NCI-H1105 (cell line): ENCODE results near the gene DARS2.
A peak's percentile ranks its signal among the peaks of the same experiment; 100 is the strongest.
"Not testable (repeated sequence)": the region's sequence is repeated elsewhere in the genome, so short reads cannot be mapped to it uniquely, and the experiment has no call there.

Experiments used
- DNase-seq: peaks from one replicate; lab custom pipeline; 2025; lab: John Stamatoyannopoulos, UW

DARS2 gene

DNA sequence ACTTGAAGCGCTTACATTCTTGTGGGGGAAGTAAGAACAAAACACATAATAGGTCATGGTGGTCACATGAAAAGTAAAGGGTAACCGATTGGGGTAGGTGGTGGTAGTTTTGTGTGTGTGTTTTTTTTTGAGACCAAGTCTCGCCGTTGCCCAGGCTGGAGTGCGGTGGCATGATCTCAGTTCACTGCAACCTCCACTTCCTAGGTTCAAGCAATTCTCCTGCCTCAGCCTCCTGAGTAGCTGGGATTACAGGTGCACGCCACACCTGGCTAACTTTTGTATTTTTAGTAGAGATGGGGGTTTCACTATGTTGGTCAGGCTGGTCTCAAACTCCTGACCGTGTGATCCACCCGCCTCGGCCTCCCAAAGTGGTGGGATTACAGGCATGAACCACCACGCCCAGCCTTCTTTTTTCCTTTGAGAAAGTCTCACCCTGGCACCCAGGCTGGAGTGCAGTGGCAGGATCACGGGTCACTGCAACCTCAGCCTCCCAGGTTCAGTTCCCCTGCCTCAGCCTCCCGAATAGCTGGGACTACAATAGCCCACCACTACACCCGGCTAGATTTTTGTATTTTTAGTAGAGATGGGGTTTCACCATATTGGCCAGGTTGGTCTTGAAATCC is 37.8 kb downstream of the DARS2 start:
- not testable (repeated sequence) for DNase-seq

DNA sequence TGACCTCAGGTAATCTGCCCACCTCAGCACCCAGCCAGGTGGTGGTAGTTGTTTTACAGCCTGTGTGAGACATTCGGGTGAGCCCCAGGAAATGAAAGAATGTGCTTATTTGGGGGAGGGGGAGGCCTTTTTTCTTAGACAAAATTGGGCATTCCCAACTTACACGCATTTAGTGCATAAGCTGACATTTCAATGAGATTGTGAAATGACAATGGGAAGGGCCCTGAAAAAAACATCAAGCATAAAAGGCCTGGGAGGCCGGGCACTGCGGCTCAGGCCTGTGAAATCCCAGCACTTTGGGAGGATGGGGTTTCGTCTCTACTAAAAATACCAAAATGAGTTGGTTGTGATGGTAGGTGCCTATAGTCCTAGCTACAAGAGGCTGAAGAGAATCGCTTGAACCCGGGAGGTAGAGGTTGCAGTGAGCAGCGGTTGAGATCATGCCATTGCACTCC is 38.3 kb downstream of the DARS2 start:
- DNase-seq: no peak

DNA sequence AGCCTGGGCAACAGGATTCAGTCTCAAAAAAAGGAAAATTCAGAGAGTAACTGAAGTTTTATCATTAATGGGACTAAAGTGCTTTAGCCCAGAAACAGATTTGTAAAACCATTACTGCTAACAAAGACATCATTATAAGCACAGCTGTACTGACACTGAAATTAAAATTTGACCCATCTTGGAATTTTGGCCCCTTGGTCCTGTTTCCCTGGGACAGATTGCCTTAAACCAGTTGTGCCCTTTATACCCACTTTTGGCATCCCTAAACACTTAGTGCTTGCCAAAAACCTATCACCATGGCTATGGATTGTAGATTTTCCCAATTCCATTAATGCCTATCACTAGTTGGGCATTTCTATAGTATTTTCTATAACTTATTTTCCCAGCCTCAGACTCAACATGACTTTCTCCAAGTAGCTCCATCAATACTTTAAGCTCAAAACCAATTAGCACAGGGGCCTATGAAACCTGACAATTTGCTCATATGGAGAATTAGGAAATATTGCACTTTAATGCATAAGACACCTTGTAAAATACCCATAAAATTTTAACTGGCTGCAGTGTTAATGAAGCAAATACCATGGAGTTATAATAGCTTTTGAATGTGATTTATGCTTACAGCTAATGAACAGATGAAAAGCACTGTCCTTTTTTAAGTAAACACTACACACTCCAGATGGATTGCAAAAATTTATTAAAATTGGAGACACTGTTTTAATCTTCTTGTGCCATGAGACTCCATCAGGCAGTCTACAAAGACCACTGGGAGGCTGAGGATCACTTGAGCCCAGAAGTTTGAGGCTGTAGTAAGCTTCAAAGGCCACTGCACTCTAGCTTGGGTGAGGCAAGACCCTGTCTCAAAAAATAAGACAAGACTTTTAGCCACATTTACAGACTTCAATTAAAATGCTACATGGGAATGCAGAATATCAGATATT is 39.0 kb downstream of the DARS2 start:
- DNase-seq: no peak

DNA sequence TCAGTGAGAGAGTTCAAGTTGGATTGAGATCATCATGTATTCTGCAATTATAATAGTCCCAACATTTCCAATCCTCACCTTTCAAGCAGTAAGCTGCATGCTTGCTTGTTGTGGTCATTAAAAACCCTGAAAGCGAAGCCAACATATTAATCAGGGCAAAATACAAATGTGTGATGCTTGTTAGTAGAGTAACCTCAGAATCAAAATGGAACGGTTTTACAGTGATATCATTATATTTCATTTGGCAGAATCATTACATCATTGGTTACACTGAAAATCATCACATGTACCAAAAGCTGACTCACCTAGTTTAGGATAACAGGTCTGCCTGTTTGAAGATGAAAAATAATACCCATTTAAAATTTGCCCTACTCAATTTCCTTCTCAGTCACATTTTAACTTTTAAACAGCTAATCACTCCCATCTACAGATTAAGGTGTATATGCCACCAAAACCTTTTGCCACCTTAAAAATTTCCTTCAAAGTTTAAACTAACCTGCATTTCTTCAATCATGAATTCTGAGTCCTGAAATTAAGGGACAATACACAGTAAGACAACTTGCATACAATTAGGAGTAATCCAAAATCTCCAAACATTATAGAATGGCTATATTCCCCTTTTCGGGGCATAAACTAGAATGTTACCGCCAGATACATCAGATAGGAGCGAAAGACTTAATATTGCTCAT is 39.9 kb downstream of the DARS2 start:
- DNase-seq: no peak

DNA sequence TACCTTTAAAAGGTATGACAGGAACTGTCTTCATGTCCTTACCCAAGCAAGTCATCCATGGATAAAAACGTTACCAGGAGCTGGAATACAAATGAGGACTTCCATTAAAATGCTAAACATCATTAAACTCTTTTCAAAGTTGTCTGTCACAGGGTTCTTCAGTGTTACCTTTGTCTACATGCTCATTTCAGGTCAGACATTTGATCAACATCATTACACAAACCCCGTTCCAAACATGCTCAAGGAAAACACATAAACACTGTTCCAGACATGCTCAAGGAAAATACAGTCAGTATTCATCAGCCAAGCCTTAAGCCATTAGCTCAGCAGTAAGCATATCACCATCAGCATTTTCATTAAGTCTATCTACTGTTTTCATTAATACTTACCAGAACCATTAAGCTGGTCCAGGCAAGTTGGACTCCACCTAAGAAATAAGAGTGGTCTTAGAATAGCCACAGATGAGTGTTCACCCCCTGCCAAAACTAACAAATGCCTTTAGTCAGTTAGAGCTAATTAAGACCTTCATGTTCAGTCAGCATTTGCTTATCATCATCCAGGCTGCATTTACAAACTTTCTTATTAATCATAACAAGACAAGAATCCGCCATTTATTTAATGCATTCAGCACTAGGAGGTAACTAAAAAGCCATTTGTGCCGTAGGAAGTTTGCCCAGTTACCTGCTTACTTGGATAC is 41.1 kb downstream of the DARS2 start:
- no peak for DNase-seq

DNA sequence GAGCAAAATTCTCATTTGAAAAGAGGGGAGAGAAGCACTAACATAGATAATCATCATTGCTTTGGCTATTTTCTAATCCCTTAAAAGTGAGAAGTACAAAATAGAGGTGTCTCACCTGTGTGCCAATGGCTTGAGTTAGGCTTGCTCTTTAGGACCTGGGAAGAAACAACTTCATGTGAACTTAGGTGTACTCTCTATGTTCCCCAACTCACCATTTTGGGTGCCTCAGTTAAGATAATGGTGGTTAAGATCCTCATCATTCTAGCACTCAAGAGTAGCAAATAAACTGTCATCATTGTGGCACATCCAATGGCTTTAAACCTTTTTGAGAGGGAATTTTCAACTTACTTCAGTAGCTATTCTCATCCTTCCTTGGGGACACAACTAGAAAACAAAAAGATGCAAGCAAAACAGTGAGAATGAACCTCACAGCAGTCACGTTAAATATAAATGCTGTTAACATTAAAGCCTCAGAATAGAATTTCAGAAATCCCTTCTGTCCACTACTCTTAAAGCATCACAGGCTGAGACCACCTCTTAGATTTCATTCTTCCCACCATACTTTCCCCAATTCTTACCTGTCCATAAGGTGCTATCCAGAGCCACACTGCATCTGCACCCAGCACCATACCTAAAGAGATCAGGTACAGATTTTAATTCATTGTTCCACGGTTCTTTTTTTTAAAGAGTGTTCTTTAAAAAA is 42.1 kb downstream of the DARS2 start:
- DNase-seq: no peak

DNA sequence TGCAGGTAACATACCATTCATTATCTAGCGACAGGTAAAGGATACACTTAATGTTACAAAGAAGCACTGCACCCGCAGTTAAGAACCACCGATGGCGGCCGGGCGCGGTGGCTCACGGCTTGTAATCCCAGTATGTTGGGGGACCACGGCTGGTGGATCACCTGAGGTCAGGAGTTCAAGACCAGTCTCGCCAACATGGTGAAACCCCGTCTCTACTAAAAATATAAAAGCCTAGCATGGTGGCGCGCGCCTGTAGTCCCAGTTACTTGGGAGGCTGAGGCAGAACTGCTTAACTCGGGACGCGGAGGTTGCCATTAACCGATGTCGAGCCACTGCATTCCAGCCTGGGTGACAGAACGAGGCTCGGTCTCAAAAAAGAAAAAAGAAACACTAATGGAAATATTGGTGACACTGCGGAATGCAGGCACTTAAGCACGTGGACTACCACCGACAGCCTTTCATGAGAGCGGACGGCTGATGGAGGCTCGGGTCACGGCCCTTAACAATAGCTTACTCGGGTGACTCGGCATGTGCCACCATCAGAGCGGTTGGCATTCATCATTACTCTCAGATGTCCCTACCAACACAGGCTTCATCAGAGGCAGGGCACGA is 42.8 kb downstream of the DARS2 start:
- peak; percentile 40 for DNase-seq

DNA sequence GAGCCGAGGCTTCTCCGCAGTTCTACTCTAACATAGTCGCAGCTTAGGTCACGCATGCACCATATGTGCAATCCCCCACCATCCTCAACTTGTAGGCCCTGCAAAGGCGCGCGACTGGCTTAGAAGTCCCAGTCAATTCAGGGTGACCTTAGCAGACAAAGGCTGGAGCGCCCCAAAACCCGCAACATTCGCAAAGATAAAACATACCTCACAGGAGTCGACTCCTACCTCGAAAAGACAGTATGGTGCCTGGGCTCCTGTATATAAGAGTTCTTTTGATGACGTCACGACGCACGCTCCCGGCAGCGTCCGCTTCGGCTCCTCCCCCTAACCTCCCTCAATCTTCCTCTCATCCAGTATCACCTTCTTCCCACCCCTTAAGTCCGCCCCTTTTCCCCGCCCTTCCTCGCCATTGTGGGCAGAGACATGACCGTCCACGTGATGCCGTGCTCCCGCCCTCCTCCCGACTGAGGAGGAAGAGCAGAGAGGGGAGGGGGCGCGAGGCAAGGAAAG is 43.3 kb downstream of the DARS2 start, which contains the start of gene GAS5:
Gene GAS5, minus strand, starts transcription at position 237 of the 513 bp plus-strand sequence.
- peak; percentile 99 for DNase-seq

DNA sequence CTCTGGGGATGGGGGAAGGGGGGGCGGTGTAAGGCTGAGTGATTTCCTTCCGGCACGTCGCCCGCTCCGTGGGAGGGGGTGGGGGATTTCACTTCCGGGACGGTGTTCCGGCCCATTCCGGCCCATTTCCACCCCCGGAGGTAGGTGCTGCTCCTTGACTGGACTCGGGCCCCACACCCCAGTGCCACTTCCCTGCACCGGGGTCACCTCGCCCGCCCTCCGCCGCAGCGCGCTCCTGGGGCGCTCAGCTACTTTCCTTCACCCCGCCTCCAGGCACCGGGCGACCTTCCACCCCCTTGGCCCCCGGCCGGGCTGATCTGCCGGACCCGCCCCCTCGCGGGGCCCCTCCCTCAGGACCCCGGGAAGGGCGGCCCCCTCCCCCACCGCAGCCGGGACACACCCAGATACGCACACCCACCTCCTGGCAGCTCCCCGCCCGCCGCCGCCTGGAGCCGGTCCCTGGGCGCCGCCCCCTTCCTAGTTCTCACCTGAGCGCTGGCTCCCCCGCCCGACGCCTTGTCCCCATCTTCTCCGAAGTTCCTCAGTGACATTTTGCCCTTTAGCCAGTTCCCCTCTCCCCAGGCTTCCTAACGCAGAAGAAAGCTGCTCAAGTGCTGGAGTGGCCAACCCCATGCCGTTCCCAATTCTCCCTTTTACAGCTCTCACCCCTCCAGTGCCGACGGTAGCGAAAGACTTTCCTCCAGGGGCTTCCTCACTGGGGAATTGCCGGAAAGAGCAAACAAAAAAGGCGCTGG is 44.0 kb downstream of the DARS2 start, which contains the start of gene ZBTB37:
Gene ZBTB37, plus strand, starts transcription at position 115 of the 755 bp plus-strand sequence. CDS start 1,846 bp downstream, outside the sequence.
- DNase-seq: peak; percentile 93

DNA sequence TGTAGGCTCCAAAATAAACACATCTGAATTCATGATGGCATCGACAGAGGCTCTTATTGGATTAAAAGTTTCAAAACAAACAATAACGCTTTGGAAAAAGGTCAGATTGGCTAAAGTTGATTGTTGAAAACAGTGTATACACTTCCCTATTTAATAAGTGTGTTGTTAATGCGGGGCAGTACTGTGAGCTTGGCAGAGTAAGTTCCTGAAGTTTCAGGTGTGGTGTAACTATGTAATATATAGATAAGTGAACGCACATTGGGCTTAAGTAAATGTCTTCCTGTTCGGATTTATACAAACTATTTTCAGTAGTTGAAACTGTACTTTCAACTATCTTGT is 44.5 kb downstream of the DARS2 start:
- DNase-seq: no peak

DNA sequence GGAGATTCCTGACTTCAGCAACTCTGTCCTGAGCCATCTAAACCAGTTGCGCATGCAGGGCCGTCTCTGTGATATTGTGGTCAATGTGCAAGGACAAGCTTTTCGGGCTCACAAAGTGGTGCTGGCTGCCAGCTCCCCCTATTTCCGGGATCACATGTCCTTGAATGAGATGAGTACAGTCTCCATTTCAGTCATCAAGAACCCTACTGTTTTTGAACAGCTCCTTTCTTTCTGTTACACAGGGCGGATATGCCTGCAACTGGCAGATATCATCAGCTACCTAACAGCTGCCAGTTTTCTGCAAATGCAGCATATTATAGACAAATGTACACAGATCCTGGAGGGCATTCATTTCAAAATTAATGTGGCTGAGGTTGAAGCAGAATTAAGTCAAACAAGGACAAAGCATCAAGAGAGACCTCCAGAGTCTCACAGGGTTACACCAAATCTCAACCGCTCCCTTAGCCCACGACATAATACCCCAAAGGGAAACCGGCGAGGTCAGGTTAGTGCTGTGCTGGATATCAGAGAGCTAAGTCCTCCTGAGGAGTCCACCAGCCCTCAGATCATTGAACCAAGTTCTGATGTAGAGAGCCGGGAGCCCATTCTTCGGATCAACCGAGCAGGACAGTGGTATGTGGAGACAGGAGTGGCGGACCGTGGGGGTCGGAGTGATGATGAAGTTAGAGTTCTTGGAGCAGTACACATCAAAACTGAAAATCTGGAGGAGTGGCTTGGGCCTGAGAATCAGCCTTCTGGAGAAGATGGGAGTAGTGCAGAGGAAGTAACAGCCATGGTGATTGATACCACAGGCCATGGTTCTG is 46.0 kb downstream of the DARS2 start:
- DNase-seq: no peak

DNA sequence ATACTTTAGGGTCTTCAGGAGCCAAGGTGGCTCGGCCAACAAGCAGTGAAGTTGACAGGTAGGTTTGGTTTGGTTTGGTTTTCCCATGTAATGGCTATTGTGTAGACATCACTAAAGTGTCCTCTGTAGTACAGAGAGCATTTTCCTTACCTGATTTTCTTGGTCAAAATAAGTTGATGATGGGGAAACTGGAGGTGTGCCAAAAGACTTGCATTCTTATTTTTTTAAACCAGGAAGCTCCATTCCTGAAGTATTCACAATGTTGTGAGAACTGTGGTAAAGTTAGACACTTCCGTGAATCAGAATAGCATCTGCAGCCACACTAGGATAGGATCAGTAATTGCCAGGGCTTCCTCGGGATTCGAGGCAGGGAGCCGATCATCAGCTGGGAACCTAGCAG is 46.6 kb downstream of the DARS2 start:
- no peak for DNase-seq

DNA sequence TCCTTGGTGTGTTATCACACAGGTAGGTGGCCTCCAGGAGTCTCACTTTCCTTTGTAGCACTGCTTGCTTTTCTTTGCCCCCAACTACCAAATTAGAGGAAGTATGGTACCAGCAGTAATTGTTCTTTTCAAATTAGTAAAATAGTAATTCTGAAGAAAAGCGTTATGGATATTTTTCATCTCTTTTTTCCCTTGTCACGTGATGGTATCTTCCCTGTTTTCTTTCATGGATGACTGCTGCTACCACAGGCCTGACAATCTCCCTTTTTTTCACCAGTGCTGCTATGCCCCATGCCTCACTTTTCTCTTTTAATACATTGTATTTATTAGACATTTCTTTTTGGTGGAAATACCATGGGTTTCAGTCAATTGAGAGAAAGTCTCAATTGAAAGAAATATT is 47.0 kb downstream of the DARS2 start:
- no peak for DNase-seq

DNA sequence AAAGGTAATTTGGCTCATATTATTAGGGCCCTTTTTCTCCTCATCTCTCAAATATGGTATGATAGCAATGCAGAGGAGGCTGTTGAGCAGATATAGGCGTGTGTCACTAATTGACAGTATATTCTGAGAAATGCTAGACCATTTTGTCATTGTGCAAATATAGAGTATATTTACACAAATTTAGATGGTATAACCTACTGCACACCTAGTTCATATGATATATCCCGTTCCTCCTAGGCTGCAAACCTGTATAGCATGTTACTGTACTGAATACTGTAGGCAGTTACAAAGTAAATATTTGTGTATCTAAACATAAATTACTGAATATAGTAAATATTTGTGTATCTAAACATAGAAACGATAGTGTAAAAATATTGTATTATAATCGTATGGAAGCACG is 52.3 kb downstream of the DARS2 start:
- DNase-seq: no peak

DNA sequence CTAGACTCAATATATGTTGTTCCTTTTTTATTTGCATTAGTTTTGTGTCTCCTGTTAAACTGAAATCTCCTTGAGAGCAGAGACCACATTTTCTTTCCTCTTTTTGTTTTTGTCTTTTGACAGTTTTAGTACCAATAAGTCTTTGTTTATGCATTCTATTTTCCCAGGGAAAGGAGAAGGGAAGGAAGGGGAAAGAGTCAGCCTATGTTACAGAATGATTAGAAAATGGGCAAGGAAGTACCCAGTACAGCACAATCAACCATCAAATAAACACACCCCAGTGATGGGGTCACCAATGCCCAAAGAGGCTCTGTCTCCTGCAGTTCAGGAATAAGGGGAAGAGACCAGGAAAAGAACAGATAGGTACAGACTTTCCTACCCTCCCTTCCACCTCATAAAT is 53.8 kb downstream of the DARS2 start:
- DNase-seq: no peak

DNA sequence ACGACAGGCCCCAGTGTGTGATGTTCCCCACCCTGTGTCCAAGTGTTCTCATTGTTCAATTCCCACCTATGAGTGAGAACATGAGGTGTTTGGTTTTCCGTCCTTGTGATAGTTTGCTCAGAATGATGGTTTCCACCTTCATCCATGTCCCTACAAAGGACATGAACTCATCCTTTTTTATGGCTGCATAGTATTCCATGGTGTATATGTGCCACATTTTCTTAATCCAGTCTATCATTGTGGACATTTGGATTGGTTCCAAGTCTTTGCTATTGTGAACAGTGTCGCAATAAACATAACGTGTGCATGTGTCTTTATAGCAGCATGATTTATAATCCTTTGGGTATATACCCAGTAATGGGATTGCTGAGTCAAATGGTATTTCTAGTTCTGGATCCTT is 56.6 kb downstream of the DARS2 start:
- DNase-seq: not testable (repeated sequence)

DNA sequence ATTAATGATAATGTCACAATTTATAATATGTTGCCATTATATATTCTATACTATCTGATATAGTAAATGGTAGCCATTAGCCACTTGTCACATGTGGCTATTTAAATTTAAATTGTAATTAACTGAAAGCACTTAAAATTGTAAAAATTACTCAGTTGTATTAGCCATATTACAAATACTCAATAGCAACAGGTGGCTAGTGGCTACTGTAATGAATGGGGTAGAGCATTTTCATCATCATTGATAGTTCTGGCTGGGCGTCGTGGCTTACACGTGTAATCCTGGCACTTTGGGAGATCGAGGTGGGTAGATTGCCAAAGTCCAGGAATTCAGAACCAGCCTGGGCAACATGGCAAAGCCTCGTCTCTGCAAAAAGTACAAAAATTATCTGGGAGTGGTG is 60.2 kb downstream of the DARS2 start:
- no peak for DNase-seq

DNA sequence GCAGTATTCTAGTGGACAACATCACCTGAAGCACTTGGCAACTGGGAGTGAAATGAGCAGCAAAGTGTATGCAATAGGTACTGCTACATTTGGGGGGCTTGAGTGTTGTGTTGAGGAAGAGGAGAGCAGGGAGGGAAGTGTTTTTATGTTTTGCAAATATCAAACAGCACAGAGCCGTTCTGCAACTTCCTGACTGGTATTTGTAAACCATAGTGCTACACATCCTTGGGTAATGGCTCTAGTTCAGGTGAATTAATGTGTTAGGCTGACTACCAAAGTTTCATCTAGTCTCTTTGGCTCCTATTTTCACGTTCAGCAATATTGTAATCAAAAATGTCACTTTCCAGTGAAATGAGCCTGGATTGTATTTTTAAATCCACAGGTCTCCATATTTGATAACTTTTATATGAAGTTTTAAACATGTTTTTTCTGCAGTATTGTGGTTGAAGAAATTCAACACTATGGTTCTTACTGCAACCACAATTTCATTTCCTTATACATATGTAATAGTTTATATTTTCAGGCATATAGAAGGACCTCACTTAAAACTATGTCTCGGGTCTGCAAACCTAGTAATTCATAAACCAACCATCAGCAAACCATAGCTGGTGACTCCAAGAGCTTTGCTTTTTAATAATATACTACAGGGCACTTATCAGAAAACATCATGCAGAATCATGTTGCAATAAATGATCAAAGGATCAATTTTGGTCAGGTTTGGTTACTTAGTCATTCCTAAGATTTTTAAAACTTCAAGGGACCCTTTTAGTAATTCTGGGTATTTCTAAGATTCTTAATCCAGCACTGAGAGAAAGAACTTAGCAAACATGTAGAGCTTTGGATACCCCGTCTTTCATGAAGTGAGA is 62.5 kb downstream of the DARS2 start:
- DNase-seq: no peak
